AG04450 (cell line): ENCODE results near the gene STMN1. TPM values are rescaled to one million over a fixed set of nuclear protein-coding genes. Genes with fewer than 3 reads are reported as not detected.

Source experiments
- CTCF ChIA-PET: fragments of 300-600, 350-600 bp; formaldehyde crosslinking; extraction: SDS; loops from one replicate; lab custom pipeline; 2022; ENCODE audit warnings: antibody characterized with exemption, inconsistent platforms; lab: Charles Lee
- POLR2A ChIA-PET: fragments of 350-600 bp; formaldehyde crosslinking; extraction: SDS; loops from one replicate; lab custom pipeline; 2021; ENCODE audit warnings: antibody characterized with exemption, inconsistent platforms; lab: Yijun Ruan, JAX
- DNase-seq: peaks from one replicate; pipeline ENCODE4 v3.0.0-alpha.2; 2011; ENCODE audit warnings: low read depth, low spot score
- H3K27ac ChIP-seq: one replicate; pipeline ENCODE4 v1.5.1; 2012; ENCODE audit warnings: low read depth, low read length, control low read depth
- H3K27me3 ChIP-seq: one replicate; pipeline ENCODE4 v1.6.0; 2012; ENCODE audit warnings: low read length; ENCODE audit not compliant: control insufficient read depth, insufficient read depth
- H3K4me3 ChIP-seq: 2 replicates; pipeline ENCODE4 v1.5.1; 2011; ENCODE audit warnings: mild to moderate bottlenecking, low read depth, low read length, control low read depth
- H3K9me3 ChIP-seq: 2 replicates; pipeline ENCODE4 v1.5.1; 2012; ENCODE audit warnings: low read length; ENCODE audit not compliant: control insufficient read depth, insufficient read depth
- polyA plus RNA-seq: library from polyadenylated mRNA; depleted of rRNA; stranded (reverse); fragments of >200 nt; gene quantifications from 2 replicates; pipeline ENCODE4 v1.2.3, GENCODE V29; 2011
- TF ChIP-seq, protein P1 (sequence below): IDR thresholded peaks from 2 replicates; pipeline ENCODE4 v1.5.1; 2011; ENCODE audit warnings: low read depth, low read length, control low read depth, inconsistent platforms

STMN1 gene
- polyA plus RNA-seq, 1 experiment = 176 TPM

DNA sequence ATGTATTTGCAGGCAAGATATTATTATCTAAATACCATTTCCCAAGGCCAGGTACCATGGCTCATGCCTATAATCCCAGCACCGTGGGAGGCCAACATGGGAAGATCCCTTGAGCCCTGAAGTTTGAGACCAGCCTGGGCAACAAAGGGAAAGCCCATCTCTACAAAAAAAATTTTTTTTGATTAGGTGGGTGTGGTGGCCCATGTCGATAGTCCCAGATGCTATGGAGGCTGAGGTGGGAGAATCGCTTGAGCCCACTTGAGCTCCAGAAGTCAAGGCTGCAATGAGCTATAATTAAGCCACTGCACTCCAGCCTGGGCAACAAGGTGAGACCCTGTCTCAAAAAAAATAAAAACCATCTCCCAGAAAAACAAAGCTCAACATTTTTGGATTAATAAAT is 2.2 kb downstream of the STMN1 start:
- no peak for DNase-seq
- Histone ChIP-seq H3K9me3 (no peaks in the 10 kb centered on the region), H3K27ac (no peak overlapping the region), H3K4me3 (peak overlapping the region; percentile 65), H3K27me3 (no peaks in the 10 kb centered on the region)
- ChIA-PET POLR2A (interaction anchor here (1.1 to 3.5 kb wide), 4 partner anchors 8 to 116 kb away, joined by 3 to 16 read pairs (median 10); partner anchors contain the start of gene PAFAH2), CTCF (interaction anchor here (0.6 to 3.6 kb wide), 5 partner anchors 8 to 506 kb away, joined by 3 to 74 read pairs (median 5); partner anchors contain the start of gene PAFAH2)
- TF ChIP-seq, protein P1, sequence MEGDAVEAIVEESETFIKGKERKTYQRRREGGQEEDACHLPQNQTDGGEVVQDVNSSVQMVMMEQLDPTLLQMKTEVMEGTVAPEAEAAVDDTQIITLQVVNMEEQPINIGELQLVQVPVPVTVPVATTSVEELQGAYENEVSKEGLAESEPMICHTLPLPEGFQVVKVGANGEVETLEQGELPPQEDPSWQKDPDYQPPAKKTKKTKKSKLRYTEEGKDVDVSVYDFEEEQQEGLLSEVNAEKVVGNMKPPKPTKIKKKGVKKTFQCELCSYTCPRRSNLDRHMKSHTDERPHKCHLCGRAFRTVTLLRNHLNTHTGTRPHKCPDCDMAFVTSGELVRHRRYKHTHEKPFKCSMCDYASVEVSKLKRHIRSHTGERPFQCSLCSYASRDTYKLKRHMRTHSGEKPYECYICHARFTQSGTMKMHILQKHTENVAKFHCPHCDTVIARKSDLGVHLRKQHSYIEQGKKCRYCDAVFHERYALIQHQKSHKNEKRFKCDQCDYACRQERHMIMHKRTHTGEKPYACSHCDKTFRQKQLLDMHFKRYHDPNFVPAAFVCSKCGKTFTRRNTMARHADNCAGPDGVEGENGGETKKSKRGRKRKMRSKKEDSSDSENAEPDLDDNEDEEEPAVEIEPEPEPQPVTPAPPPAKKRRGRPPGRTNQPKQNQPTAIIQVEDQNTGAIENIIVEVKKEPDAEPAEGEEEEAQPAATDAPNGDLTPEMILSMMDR = no peak

DNA sequence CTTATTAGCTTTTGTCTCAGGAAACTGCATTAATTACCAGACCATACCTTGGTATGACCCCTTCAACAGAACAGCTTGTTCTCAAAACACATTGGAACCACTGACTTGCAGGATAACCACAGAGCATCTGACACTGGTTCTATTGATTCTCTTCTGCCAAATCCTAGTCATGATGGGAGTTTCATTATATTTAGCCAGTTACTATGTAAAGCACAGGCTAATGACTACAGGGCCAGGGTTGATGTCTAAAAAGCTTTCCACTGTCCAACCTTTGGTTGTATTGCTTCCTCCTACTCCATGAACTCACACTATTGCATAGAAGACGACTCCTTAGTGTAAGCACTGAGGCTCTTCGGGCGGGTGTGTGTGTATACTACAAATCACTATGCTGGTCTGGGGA is 3.8 kb downstream of the STMN1 start:
- H3K9me3 ChIP-seq = no peaks in the 10 kb centered on the region
- DNase-seq = no peak
- no peaks in the 10 kb centered on the region for H3K27me3 ChIP-seq
- POLR2A ChIA-PET = interaction anchor here (1.7 kb wide), 1 partner anchor 10 kb away, joined by 5 read pairs; no protein-coding TSS in a partner anchor
- TF ChIP-seq, protein P1 = no peak
- H3K4me3 ChIP-seq = no peak overlapping the region
- CTCF ChIA-PET = interaction anchor here (0.6 to 3.6 kb wide), 4 partner anchors 7 to 542 kb away, joined by 3 to 74 read pairs (median 11); partner anchors contain the start of gene PAFAH2
- no peak overlapping the region for H3K27ac ChIP-seq

DNA sequence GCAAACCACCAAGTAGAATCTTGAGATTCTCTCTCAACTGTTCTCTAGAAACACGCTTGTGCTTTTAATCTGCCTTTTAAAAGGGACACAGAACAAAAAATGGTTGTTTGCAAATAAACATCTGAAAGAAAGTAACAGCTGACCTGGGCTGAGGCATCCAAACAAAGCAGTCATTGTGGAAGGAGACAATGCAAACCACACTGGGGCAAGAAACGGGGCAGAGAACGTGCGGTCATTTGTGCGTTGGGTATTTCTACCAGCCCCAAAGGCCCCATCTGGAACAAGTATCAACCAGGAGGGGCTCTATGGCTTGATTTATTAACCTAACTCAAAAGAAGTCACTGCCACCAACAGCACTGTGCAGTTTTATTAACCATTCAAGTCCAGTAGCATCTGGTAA is 6.0 kb downstream of the STMN1 start:
- TF ChIP-seq, protein P1 = no peak
- POLR2A ChIA-PET = no interaction called here
- no peak for DNase-seq
- Histone ChIP-seq H3K9me3 (no peaks in the 10 kb centered on the region), H3K4me3 (no peak overlapping the region), H3K27me3 (no peaks in the 10 kb centered on the region), H3K27ac (no peak overlapping the region)
- CTCF ChIA-PET = interaction anchor here (1.4 kb wide), 1 partner anchor 97 kb away, joined by 3 read pairs; the partner anchor contains the start of gene PAFAH2

DNA sequence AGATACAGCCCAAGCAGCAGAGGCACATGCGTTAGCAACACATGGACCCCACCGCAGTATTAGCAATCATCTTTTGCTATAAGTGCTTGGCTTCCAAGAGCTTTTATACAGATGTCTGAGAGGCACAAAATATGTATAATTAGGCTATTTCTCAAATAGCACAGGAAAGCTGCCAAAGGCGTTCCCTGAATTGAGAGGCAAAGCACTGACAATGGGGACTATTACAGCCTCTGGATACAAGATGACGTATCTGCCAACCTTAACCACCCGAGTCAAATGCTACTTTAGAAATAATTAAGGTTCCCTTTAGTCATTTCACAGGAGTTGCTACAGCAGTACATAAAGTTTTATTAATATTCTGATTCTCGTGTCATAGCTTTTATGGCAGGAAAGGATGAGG is 6.4 kb downstream of the STMN1 start:
- POLR2A ChIA-PET = no interaction called here
- H3K9me3 ChIP-seq = no peaks in the 10 kb centered on the region
- no peaks in the 10 kb centered on the region for H3K27me3 ChIP-seq
- CTCF ChIA-PET = interaction anchor here (1.4 kb wide), 1 partner anchor 98 kb away, joined by 3 read pairs; the partner anchor contains the start of gene PAFAH2
- H3K27ac ChIP-seq = no peak overlapping the region
- TF ChIP-seq, protein P1 = no peak
- no peak for DNase-seq
- H3K4me3 ChIP-seq = no peak overlapping the region

DNA sequence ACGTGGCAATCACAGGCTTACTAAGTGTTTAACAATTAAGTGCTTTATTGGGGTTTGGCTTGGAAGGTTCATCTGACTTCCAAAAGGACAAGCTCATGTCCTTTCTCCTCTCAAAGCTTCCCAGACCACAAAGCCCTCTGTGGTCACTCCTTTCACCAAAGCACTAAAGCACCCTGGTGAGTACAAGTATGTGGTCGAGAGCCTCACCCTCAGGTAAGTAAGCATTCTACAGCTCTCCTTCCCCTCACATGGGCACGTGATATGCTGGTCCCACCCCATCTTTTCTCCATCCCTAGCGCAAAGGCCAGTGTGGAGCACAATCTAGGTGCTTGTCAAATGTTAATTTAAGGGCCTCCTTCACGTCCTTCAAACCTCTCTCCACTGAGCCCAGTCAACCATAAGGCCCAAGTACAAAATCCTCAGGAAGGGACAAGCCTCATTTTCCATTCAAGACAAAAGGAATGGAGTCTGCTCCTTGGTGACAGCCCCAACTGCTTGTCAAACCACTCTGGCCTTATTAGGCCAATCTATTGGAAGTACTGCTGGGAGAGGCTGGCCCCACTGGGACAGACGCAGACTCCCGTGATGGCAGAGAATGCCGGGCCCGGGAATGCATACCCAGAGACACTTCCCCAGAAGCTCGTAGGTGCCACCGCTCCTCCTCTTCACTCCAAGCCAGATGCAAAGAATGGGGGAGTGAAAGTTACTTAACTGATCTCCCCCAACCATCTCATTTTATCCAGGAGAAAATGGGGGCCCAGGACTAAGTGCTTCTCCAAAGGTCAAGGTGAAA is 7.8 kb downstream of the STMN1 start:
- Histone ChIP-seq H3K27me3 (no peaks in the 10 kb centered on the region), H3K27ac (no peak overlapping the region), H3K4me3 (no peak overlapping the region), H3K9me3 (no peaks in the 10 kb centered on the region)
- no peak for DNase-seq
- ChIA-PET CTCF (interaction anchor here (0.6 kb wide), 1 partner anchor 47 kb away, joined by 3 read pairs; no protein-coding TSS in a partner anchor), POLR2A (no interaction called here)
- TF ChIP-seq, protein P1 = no peak
